HTERT RPE-1 (cell line): Measurements from ENCODE around the gene ITIH5.
"Not testable (repeated sequence)": the region's sequence is repeated elsewhere in the genome, so short reads cannot be mapped to it uniquely, and the experiment has no call there.

ENCODE experiments used
- in situ Hi-C: fragments of 300-500 bp; cut with MboI; formaldehyde crosslinking; loops from 4 replicates; pipeline ENCODE4 v1.14.3; 2020; ENCODE audit warnings: low sequenced_read_pairs

ITIH5 gene

DNA sequence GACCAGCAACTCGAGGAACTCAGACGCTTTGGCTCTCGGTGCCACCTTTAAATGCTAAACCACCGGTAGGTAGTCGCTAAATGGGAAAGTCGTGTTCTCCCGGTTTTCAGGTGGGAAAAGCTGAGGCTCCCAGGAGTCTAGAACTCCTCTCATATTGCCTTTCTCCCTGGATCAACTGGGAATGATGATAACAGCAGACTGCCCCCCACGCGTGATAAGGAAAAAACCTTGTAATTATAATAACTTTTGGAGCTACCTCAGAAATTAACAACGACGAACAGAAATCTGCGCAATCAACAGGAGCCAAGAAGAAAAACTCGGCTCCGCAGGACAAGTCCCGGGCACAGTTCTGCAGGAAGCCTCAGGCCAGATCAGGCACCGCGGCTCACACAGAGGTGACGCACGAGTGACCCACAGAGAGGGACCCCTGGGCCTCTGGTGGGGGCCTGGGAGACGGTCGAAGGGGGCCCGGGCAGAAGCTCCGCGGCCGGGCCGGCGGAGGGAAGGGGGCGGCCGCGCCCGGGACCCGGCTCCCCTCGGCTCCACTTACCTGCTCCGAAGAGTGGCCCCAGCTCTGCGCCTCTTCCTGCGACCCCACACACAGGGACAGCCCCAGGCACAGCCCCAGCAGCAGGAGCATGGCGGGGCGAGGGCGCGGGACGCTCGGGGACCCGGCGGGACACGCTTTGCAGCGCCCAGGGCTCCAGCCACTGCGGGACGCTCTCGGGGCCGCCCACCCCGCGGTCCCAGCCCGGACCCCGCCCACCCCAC lies at the start of gene ITIH5:
TSS of gene ITIH5 (minus strand) at position 714 of the 771 bp plus-strand sequence. CDS start at position 640, 74 bp downstream.
- in situ Hi-C loops: no loop called here

DNA sequence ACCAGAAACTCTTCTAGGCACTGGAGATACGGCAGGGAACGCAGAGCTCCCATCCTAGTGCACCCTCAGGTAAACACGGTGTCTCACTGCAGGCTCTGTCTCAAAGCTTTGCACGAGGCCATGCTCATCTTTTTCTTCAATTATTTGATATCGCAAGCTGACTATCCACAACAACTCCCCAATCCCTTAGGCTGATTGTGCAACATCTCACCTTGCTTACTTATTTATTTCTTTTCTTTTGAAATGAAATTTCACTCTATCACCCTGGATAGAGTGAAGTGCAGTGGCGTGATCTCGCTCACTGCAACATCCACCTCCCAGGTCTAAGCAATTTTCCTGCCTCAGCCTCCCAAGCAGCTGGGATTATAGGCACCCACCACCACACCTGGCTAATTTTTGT lies 48.7 kb upstream of the ITIH5 start:
- in situ Hi-C loops: no loop called here

DNA sequence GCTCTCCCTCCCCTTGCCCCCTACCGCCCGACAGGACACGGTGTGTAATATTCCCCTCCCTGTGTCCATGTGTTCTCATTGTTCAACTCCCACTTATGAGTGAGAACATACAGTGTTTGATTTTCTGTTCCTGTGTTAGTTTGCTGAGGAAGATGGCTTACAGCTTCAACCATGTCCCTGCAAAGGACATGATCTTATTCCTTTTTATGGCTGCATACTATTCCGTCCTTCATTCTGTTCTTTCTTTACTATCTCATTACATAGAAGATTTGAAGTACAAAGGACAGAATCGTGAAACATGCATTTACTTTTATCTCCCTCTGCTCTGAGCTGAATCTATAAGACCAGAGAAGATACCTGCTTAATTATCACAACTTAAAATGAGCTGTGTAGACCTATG lies 44.3 kb upstream of the ITIH5 start:
- in situ Hi-C loops: not testable (repeated sequence)

DNA sequence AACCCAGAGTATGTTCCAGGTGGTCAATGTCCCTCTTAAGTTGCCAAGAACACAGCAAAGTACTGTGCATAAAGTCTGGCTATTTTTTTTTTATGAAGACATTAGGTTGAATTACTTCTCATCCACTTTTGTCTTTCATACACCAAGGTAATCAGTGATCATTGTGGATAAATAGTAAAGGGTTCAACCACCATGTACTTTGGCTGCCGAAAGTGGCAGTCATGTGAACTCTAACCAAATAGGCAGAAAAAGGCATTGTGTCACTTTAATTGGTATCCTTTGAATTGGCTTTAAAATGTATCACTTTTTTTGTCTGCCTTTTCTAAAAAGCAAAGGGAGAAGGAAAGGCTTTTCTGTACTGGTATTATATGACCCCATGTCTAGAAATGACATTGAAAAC lies 43.7 kb upstream of the ITIH5 start:
- in situ Hi-C loops: no loop called here

DNA sequence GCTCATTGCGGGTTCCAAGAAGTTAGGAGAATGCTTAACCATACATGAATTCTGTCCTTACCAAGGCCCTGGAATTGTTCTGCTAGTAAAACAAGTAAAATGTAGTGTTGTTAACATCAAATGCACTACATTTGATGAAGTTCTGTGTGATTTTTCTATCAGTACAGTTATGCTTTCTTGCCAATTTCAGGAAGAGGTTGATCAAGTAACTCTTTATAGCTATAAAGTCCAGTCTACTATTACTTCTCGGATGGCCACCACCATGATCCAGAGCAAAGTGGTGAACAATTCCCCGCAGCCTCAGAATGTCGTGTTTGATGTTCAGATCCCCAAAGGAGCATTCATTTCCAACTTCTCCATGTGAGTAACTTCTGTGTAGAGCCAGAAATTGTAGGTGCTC lies 42.1 kb upstream of the ITIH5 start:
- in situ Hi-C loops: no loop called here

DNA sequence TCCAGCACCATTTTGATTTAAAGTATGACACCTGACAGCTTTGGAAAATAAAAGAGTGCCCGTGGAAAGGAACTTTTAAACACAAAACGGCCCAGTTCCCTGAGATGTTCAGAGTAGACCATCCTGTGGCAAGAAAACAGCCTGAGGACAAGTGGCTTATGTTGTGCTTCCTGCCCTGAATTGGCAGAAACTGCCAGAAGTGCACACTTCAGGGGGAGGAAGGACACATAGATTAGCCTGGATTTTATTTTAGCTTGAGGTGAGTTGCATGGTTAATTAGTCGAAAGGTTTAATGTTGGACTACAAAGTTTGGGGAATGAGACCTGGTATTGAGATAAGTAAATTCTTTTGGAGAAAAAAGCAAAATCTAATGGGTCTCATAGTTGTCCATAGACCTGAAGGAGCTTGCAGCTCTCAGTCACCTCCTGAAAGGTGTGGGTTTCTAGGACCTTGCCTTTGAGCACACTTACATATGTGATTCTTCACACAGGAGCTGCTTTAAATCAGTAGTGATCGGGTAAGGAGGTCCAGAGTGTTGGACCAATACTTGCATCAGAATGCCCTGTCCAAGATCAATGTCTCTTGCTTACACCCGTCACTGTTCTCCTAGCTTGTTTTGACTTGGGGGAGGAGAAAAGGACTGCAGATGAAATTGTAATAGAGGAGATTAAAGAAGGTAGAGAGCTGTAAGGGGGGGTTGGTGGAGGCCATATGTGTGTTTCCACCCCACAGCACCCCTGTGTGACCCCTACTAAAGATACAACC lies 41.3 kb upstream of the ITIH5 start:
- in situ Hi-C loops: no loop called here

DNA sequence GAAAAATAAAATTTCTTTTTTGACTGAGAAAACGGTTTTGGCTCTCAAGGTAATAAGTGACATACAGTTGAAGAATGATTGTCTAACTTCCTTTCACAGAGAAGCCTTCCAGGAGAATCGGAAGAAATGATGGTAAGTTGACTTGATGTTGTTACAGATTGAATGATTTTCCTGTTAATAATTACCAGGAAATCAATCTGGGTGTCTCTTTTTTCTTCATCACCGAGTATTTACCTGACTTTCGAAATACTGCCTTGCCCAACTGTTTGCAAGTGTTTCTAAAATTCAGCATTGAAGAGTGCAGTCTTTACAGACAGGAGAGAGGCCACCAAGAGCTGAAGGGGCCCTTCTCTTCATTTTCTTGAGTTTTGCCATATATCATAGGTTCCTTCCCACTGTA lies 40.3 kb upstream of the ITIH5 start:
- in situ Hi-C loops: no loop called here

DNA sequence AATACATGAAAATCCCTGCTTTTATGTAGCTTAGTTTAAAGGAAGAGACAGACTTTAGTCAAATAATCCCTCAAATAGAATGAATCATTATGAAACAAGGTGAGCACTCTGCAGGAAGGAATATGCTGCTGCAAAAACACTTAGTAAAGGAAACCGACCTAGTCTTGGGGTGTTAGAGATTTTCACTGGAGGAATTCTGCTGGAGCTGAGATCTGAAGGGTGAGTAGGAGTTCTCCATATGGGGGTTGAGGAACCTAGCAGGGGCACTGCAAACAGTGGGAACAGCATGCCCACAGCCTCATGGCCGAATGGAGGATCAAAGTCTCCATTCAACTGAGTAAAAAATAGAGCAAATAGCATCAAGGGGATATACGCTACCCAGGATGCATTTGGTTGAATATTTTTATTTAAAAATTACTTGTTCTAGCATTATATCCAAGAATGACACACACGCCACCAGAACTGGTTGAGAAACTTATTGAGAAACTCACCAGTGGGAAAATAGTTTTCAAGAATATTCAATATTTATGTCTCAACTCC lies 39.8 kb upstream of the ITIH5 start:
- in situ Hi-C loops: no loop called here

DNA sequence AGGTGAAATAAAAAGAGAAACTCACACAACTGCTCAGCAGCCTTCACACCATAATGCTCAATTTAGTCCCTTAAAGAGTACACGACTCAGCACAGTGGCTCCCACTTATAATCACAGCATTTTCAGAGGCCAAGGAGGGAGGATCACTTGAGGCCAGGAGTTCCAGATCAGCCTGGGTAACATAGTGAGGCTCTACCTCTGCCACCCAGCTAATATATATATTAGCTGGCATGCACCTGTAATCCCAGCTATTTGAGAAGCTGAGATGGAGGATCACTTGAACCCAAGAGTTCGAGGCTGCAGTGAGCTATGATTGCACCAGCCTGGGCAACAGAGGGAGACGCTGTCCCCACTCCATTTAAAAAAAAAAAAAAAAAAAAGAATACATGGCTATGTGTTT lies 38.6 kb upstream of the ITIH5 start:
- in situ Hi-C loops: no loop called here

DNA sequence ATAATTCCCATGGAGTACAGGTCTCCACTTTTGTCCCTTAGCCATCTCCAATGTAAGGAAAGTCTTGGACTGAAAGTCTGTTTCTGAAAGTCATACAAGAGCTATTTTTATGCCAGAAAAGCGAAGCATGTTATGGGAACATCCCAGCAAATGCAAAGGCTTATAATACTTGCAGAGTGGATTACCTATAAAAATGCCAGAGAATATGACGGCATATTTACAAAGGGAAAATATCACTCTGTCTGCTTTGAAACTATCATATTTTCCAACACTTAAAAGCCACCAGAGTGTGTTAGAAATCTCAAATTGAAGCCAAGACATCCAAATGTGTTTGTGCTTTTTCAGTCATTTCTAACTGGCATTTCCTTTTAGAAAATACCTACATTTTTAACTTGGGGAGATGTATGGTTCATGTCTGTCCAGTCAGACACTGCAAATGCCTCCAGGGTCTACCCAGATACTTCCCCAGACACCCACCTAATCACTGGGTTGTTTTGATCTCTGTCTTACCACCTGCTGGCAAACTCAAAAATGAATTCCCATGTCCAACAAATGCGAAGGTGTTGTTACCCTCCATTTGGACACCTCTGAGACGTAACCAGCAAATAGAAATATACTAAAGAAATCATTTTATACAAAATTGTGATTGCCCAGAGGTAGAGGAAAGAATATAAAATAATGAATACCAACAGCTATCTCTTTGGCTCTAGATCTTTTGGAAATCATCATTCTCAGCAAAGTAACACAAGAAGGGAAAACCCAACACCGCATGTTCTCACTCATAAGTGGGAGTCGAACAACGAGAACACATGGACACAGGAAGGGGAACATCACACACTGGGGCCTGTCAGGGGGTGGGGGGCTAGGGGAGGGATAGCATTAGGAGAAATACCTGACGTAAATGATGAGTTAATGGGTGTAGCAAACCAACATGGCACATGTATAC lies 37.6 kb upstream of the ITIH5 start:
- in situ Hi-C loops: no loop called here

DNA sequence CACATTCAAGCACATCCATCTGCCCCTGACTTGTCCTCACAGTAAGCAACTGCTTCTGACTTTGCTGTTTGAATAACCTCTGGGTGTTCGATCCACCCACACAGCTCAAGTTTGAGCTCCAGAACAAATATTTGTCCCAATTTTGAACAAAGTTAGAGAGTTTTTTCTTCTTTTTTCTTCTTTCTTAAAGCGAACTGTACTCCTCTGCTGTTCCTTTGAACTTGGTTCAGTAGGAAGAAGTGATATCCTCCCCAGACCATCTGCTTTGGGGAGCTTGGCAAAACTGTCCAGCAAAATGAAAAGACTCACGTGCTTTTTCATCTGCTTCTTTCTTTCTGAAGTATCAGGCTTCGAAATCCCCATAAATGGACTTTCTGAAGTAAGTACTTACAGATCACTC lies 36.4 kb upstream of the ITIH5 start, which contains the start of gene ITIH2:
TSS of gene ITIH2 (plus strand) at position 177 of the 400 bp plus-strand sequence. CDS start at position 296, 119 bp downstream.
- in situ Hi-C loops: no loop called here

DNA sequence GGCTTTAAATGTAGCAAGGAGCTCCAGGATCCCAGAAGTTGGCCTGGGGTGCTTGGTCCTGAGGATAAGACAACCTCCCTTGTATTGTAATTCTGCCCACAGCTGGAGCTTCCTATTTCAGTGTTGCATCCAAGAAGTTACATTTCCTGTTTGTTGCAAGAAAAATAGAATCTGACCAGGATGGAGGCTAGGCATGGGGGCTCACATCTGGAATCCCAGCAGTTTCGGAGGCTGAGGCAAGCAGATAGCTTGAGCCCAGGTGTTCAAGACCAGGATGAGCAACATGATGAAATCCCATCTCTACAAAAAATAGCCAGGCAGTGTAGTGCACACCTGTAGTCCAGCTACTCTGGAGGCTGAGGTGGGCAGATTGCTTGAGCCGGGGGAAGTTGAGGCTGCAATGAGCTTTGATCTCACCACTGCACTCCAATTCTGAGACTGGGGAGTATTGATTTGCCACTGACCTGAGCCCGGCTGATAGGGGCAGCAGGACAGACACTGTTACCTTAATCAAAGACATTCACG lies 35.6 kb upstream of the ITIH5 start:
- in situ Hi-C loops: no loop called here

DNA sequence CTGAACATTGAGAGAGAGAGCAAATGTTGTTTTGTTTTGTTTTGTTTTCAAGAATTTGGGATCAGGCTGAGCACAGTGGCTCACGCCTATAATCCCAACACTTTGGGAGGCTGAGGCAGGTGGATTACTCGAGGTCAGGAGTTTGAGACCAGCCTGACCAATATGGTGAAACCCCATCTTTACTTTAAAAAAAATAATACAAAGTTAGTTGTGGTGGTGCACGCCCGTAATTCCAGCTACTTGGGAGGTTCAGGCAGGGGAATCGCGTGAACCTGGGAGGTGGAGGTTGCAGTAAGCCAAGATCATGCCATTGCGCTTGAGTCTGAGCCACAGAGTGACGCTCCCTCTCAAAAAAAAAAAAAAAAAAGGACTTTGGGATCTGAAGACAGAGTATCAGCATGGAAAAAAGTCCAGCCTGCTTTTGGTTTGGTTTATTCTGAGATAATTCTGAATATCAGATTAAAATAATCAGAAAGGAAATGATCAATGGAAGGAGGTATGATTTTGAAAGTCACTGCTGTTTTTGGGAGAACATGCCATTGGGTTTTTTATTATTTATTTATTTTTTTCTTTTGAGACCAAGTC lies 34.5 kb upstream of the ITIH5 start:
- in situ Hi-C loops: no loop called here

DNA sequence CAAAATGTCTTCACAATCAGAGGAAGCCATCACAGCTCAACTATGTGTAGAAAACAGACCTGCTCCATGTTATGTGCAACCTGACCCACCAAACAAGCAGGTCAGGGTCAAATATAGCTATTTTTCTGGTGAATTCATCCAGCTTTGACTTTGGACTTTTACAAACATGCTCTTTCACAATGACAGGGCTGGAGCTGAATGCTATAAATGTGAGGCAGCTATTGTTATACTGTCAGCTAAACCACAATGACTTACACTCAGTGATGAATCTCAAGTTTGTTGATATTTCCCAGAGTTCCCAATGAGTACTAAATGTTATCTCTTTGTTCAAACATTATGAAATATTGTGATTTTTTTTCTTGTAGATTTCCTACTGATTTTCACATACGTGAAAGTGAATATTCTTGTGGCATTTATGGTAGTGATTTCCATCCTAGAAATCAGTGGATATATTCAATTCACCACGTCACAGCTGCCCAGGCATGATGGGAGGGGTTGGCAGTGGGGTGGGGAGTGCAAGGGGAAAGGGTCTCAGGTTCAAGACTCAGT lies 33.9 kb upstream of the ITIH5 start:
- in situ Hi-C loops: no loop called here

DNA sequence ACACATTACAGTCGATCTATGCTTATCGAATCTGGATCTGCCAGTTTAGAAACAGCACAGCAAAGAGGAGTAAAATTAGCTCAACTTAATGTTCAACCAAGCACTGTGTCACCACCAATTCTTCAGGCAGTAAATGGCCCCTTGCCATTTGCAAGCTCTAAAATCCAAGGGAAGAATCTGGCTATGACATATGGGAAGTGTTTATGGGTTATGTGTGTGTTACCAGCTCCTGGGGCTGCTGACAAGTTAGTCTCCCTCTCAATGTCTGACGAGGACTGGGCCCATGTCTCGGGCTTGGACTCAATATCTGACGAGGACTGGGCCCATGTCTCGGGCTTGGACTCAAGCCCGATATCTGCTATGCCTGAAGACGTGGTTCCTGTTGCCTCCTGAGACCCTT lies 30.7 kb upstream of the ITIH5 start:
- in situ Hi-C loops: no loop called here

DNA sequence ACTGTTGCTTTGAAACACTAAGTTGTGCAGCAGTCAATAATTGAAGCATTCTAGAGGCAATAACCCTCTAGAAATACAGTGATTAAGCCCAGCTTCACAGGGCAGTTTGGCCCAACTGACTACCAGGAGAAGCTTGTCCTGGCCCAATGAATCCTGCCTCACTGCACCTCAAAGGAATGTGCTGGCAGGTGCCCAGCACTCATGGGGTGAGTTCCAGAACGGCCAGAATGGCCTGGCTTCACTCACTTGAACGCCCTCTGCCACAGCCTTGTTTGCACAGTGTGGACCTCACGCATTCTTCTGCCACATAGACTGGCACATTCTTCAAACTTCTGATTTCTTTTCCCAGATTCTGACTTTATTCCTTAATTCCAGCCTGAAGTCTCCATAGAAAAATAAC lies 29.8 kb upstream of the ITIH5 start:
- in situ Hi-C loops: no loop called here

DNA sequence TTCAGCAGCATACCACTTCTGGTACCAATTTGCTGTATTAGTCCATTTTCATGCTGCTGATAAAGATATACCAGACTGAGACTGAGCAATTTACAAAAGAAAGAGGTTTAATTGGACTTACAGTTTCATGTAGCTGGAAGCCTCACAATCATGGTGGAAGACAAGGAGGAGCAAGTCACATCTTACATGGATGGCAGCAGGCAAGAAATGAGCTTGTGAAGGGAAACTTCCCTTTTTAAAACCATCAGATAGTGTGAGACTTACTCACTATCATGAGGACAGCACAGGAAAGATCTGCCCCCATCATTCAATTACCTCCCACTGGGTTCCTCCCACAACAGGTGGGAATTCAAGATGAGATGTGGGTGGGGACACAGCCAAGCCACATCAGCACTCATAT lies 26.4 kb upstream of the ITIH5 start:
- in situ Hi-C loops: not testable (repeated sequence)

DNA sequence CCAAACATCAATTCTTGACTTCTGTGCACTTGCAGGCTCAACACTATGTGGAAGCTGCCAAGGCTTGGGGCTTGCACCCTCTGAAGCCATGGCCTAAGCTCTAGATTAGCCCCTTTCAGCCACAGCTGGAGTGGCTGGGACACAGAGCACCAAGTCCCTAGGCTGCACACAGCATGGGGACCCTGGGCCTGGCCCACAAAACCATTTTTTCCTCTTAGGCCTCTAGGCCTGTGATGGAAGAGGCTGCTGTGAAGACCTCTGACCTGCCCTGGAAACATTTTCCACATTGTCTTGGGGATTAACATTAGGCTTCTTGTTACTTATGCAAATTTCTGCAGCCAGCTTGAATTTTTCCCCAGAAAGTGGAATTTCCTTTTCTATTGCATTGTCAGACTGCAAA lies 25.6 kb upstream of the ITIH5 start:
- in situ Hi-C loops: not testable (repeated sequence)

DNA sequence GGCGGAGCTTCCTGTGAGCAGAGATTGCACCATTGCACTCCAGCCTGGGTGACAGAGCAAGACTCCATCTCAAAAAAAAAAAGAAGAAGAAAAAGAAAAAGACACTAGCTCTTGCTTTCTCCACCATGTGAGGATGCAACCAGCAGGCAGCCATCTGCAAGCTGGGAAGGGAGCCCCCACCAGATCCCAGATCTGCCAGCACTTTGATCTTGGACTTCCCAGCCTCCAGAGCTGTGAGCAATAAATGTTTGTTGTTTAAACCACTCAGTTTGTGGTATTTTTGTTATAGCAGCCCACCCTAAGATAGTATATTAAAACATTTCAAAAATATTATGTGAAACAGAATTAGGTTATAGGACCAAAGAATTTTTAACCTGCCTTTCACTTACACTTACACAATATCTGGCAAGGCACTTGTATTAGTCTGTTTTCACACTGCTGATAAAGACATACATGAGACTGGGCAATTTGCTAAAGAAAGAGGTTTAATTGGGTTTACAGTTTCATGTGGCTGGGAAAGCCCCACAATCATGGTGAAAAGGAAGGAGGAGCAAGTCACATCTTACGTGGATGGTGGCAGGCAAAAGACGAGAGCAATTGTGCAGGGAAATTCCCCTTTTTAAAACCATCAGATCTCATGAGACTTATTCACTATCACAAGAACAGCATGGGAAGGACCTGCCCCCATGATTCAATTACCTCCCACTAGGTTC lies 24.3 kb upstream of the ITIH5 start:
- in situ Hi-C loops: not testable (repeated sequence)
